HepG2 (cell line): ENCODE data around the gene JADE2. TPM values are rescaled to one million over a fixed set of nuclear protein-coding genes. Genes with fewer than 3 reads are reported as not detected.

Experiments used
- ATAC-seq: fragments of 200-7000 bp; cut with Tn5 transposase; 3 replicates; pipeline ENCODE4 v1.9.1; 2020; ENCODE audit warnings: mild to moderate bottlenecking, moderate library complexity
- BruUV-seq: library from RNA; stranded (reverse); fragments of 400-500 nt; replicated peaks from 2 replicates; lab custom pipeline; 2021; lab: Mats Ljungman, UMichigan
- CTCF ChIA-PET: fragments of 300-600 bp; formaldehyde crosslinking; extraction: SDS; loops from one replicate; lab custom pipeline; 2021; ENCODE audit warnings: low total read pairs, inconsistent platforms, low intra/inter-chr PET ratio; lab: Yijun Ruan, JAX
- POLR2A ChIA-PET: fragments of 350-600 bp; sonication (Branson Sonifier 250); formaldehyde crosslinking; loops from one replicate; lab custom pipeline; 2020; ENCODE audit warnings: antibody characterized with exemption, inconsistent platforms; lab: Yijun Ruan, JAX
- DNase-seq: peaks from one replicate; pipeline ENCODE4 v3.0.0-alpha.2; 2015; ENCODE audit warnings: low spot score
- FAIRE-seq: peaks from 3 replicates; lab custom pipeline; 2011; peaks lifted over from hg19 to GRCh38; lab: Jason Lieb, UNC
- H2AFZ ChIP-seq: one replicate; pipeline ENCODE4 v1.6.1; 2011; ENCODE audit warnings: low read length, inconsistent platforms
- H3K27ac ChIP-seq: fragments of 300-600 bp; 3 replicates; pipeline ENCODE4 v1.8.0; 2011; ENCODE audit warnings: mixed run types, mild to moderate bottlenecking, mixed read lengths, low read length, inconsistent platforms; ENCODE audit not compliant: insufficient read depth; ENCODE audit errors: extremely low read length
- H3K27me3 ChIP-seq, 2 experiments: fragments of 200-600 bp in 1 of 2; 2 replicates in 1 of 2; 3 replicates in 1 of 2; pipeline versions ENCODE4 v1.6.0 to v1.8.0; 2011; ENCODE audit warnings: low read length in 2 of 2, mild to moderate bottlenecking in 2 of 2, moderate library complexity in 2 of 2, inconsistent platforms in 1 of 2; ENCODE audit not compliant: insufficient read depth in 2 of 2, control insufficient read depth in 1 of 2
- H3K36me3 ChIP-seq, 2 experiments: fragments of 200-600 bp in 1 of 2; replicated peaks in 1 of 2; 2 replicates in 1 of 2; 3 replicates in 1 of 2; pipeline versions ENCODE4 v1.5.1 to v1.8.0; 2011; ENCODE audit warnings: low read length in 2 of 2, inconsistent platforms in 1 of 2; ENCODE audit not compliant: insufficient read depth in 2 of 2, control insufficient read depth in 1 of 2
- H3K4me1 ChIP-seq: 2 replicates; pipeline ENCODE4 v1.5.1; 2012; ENCODE audit warnings: low read length, inconsistent platforms; ENCODE audit not compliant: insufficient read depth
- H3K4me2 ChIP-seq: 2 replicates; pipeline ENCODE4 v1.6.0; 2011; ENCODE audit warnings: low read depth, low read length, inconsistent platforms
- H3K4me3 ChIP-seq, 3 experiments: fragments of 200-600 bp in 1 of 3; sonication (generic), shearing (Covaris generic) in 1 of 3; replicated peaks in 1 of 3; 2 replicates each; pipeline ENCODE4 v1.5.1; 2011 to 2016; ENCODE audit warnings: low read length in 3 of 3, inconsistent platforms in 2 of 3, low read depth in 2 of 3, mild to moderate bottlenecking in 2 of 3, control low read depth in 1 of 3, mixed read lengths in 1 of 3; ENCODE audit not compliant: insufficient read depth in 1 of 3
- H3K79me2 ChIP-seq: one replicate; pipeline ENCODE4 v1.6.1; 2011; ENCODE audit warnings: low read length, inconsistent platforms; ENCODE audit not compliant: insufficient read depth
- H3K9ac ChIP-seq: 2 replicates; pipeline ENCODE4 v1.6.0; 2011; ENCODE audit warnings: mild to moderate bottlenecking, low read depth, low read length, inconsistent platforms; ENCODE audit not compliant: insufficient read depth
- H3K9me3 ChIP-seq: 2 replicates; pipeline ENCODE4 v1.5.1; 2012; ENCODE audit warnings: mild to moderate bottlenecking, low read length
- H4K20me1 ChIP-seq: 2 replicates; pipeline ENCODE4 v1.6.0; 2011; ENCODE audit warnings: inconsistent platforms, mild to moderate bottlenecking, low read length, moderate library complexity; ENCODE audit not compliant: insufficient read depth
- FOXA1 ChIP-seq, 2 experiments: fragments of 450-650 bp in 1 of 2; sonication (generic) in 1 of 2; formaldehyde crosslinking in 1 of 2; IDR thresholded peaks; 2 replicates each; pipeline versions ENCODE4 v1.4.0 to v1.6.1; 2016 to 2020; ENCODE audit warnings: missing genetic modification reagents in 1 of 2
- FOXP1 ChIP-seq, 2 experiments: fragments of 450-650 bp in 1 of 2; IDR thresholded peaks; 2 replicates each; pipeline ENCODE4 v1.6.1; 2017 to 2018; ENCODE audit warnings: antibody characterized with exemption in 1 of 2
- NFIB ChIP-seq: sonication (generic); formaldehyde crosslinking; IDR thresholded peaks from 2 replicates; pipeline ENCODE4 v1.9.0; 2021; ENCODE audit warnings: missing genetic modification reagents, mild to moderate bottlenecking, borderline replicate concordance
- SNAPC4 ChIP-seq: sonication (generic); formaldehyde crosslinking; IDR thresholded peaks from 2 replicates; pipeline ENCODE4 v1.4.0; 2020; ENCODE audit warnings: mild to moderate bottlenecking, missing genetic modification reagents
- ZKSCAN8 ChIP-seq: IDR thresholded peaks from 2 replicates; pipeline ENCODE4 v1.6.1; 2016; ENCODE audit warnings: borderline replicate concordance, missing genetic modification reagents, missing compliant biosample characterization
- ZNF224 ChIP-seq: sonication (generic); formaldehyde crosslinking; IDR thresholded peaks from 2 replicates; pipeline ENCODE4 v1.5.0; 2020; ENCODE audit warnings: mild to moderate bottlenecking, missing genetic modification reagents
- ZNF317 ChIP-seq: sonication (generic); formaldehyde crosslinking; IDR thresholded peaks from 2 replicates; pipeline ENCODE4 v1.5.0; 2020; ENCODE audit warnings: mild to moderate bottlenecking, missing genetic modification reagents
- WGBS: methylation state at CpG from one replicate; pipeline ENCODE4 v1.1.6; 2017; ENCODE audit warnings: low lambda C conversion rate; 5-methylcytosine and 5-hydroxymethylcytosine counted together
- in situ Hi-C: cut with HindIII; loops from 2 replicates; pipeline ENCODE4 v1.10.0; 2017; ENCODE audit warnings: low pct_unique_long_range_greater_than_20kb; ENCODE audit not compliant: extremely low pct_ligation_motif_present
- intact Hi-C: fragments of 100-400 bp; cut with micrococcal nuclease; formaldehyde crosslinking; loops from one replicate; pipeline ENCODE4 v1.10.0; 2022; ENCODE audit not compliant: unreplicated experiment
- polyA plus RNA-seq, 8 experiments: library from polyadenylated mRNA; depleted of rRNA in 3 of 8; stranded (reverse) in 7 of 8; unstranded in 1 of 8; fragments of >200 nt; fragmentation: Illumina TruSeq in 4 of 8; extraction: Trizol in 4 of 8; gene quantifications; 2 replicates each; pipeline versions ENCODE4 v1.2.1 to v1.2.3, GENCODE V29; 2011 to 2016; ENCODE audit warnings: low read depth in 4 of 8, missing spikeins in 1 of 8, mixed read lengths in 1 of 8; ENCODE audit not compliant: insufficient read depth in 1 of 8
- total RNA-seq, 5 experiments: library from RNA; depleted of rRNA; stranded (reverse); fragments of >200 nt; fragmentation: Illumina TruSeq; extraction: Trizol; gene quantifications; 2 replicates each; pipeline ENCODE4 v1.2.3, GENCODE V29; 2016; ENCODE audit warnings: low read depth in 1 of 5
- TF ChIP-seq, protein P1 (sequence below): IDR thresholded peaks from 2 replicates; pipeline ENCODE4 v1.6.1; 2018; ENCODE audit warnings: missing genetic modification reagents

JADE2 gene
- total and polyA plus RNA-seq, 2 of the 13 experiments (the other 11 are each of a cell fraction or from before 2014, with no cell fraction given): 7.5 to 15.1 TPM

DNA sequence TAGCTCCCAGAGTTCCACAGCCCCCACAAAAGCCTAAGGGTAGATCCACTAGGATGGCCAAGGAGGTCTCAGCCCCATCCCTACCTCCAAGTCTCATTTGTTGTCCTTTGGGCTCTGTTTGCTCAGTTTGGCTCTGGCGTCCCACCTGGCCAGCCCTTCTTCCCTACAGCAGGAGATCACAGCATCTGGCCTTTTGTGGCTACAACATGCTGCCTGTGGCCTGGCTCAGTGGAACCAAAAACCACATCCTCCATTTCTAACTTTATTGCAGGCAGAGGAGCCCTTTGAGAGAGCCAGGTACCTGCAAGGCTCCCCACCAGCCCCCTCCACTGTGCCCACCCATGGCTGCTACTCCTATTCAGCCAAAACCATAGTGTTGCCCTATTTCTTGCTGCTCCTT, 11.4 kb downstream of the JADE2 start:
- 0 out of 2 replicates have a peak, but pooled peaks cover 3% of the 10 kb centered on the region for H4K20me1 ChIP-seq
- no peak overlapping the region for H3K4me2 ChIP-seq
- ATAC-seq (no peak), DNase-seq (no peak), FAIRE-seq (no peak)
- no peak overlapping the region for H3K9ac ChIP-seq
- intact Hi-C loops (no loop called here), in situ Hi-C loops (no loop called here)
- no peak overlapping the region for H3K27ac ChIP-seq
- H3K36me3 ChIP-seq: peaks cover 14 to 38% of the 10 kb centered on the region in 2 experiments
- H3K9me3 ChIP-seq: no peaks in the 10 kb centered on the region
- H3K4me3 ChIP-seq: no peak overlapping the region
- H3K79me2 ChIP-seq: peaks cover 6% of the 10 kb centered on the region
- no TSS peak for BruUV-seq
- no peaks in the 10 kb centered on the region for H3K27me3 ChIP-seq
- H2AFZ ChIP-seq: no peak overlapping the region
- CTCF ChIA-PET: no interaction called here
- POLR2A ChIA-PET: no interaction called here
- TF ChIP-seq SNAPC4: no peak
- no peak for TF ChIP-seq NFIB
- no peak for TF ChIP-seq ZNF317
- TF ChIP-seq, protein P1, sequence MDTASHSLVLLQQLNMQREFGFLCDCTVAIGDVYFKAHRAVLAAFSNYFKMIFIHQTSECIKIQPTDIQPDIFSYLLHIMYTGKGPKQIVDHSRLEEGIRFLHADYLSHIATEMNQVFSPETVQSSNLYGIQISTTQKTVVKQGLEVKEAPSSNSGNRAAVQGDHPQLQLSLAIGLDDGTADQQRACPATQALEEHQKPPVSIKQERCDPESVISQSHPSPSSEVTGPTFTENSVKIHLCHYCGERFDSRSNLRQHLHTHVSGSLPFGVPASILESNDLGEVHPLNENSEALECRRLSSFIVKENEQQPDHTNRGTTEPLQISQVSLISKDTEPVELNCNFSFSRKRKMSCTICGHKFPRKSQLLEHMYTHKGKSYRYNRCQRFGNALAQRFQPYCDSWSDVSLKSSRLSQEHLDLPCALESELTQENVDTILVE: no peak
- TF ChIP-seq ZNF224 (CRISPR knock-in tag): no peak
- no peak for TF ChIP-seq ZKSCAN8 (CRISPR knock-in tag)
- no peak for TF ChIP-seq FOXA1 (IDR thresholded peaks at IDR 0.05)
- no peak for TF ChIP-seq FOXA1 (CRISPR knock-in tag; IDR thresholded peaks at IDR 0.05)
- TF ChIP-seq FOXP1 (IDR thresholded peaks at IDR 0.05): no peak
- no peak for TF ChIP-seq FOXP1 (CRISPR knock-in tag; IDR thresholded peaks at IDR 0.05)
- H3K4me1 ChIP-seq: no peaks in the 10 kb centered on the region
- 63% methylated on average over 1 of the region's 1 CpG for WGBS
